PC-9 (cell line): ENCODE measurements around the gene AKAP13.

ENCODE experiments used
- EZH2 ChIP-seq: fragments of 200-600 bp; sonication (generic); IDR thresholded peaks from 2 replicates; pipeline ENCODE4 v1.8.0; 2017; ENCODE audit warnings: antibody characterized with exemption, low read depth
- TF ChIP-seq, protein P1 (sequence below): fragments of 200-600 bp; sonication (generic); conservative IDR thresholded peaks from 2 replicates; pipeline ENCODE4 v1.6.1; 2017; ENCODE audit warnings: mixed run types, antibody characterized with exemption, mild to moderate bottlenecking, moderate library complexity

DNA sequence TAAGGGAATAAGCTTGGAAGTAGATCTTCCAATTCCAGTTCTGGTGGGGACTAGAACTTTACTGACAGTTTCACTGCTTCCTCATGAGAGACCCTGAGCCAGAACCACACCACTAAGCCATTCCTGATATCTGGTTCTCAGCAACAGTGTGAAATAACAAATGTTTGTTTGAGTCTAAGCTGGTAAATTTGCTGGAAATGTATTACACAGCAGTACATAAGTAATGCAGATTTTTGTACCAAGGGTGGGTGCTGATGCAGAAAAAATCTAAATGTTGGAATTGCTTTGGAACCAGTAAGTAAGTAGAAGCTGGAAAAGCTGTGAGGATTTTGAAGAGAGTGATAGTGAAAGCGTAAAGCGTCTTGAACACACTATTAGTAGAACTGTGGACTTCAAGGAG lies 14.4 kb upstream of the AKAP13 start:
- TF ChIP-seq, protein P1, sequence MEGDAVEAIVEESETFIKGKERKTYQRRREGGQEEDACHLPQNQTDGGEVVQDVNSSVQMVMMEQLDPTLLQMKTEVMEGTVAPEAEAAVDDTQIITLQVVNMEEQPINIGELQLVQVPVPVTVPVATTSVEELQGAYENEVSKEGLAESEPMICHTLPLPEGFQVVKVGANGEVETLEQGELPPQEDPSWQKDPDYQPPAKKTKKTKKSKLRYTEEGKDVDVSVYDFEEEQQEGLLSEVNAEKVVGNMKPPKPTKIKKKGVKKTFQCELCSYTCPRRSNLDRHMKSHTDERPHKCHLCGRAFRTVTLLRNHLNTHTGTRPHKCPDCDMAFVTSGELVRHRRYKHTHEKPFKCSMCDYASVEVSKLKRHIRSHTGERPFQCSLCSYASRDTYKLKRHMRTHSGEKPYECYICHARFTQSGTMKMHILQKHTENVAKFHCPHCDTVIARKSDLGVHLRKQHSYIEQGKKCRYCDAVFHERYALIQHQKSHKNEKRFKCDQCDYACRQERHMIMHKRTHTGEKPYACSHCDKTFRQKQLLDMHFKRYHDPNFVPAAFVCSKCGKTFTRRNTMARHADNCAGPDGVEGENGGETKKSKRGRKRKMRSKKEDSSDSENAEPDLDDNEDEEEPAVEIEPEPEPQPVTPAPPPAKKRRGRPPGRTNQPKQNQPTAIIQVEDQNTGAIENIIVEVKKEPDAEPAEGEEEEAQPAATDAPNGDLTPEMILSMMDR = no peak
- TF ChIP-seq EZH2 = no peak
